Panc1 (cell line): ENCODE measurements around the gene HOXB3.

ENCODE experiments used
- POLR2AphosphoS5 ChIP-seq: IDR thresholded peaks from 2 replicates; pipeline ENCODE4 v1.6.1; 2012; ENCODE audit warnings: mild to moderate bottlenecking, low read depth, low read length, moderate library complexity
- TF ChIP-seq, protein P1 (sequence below): fragments of 450-650 bp; IDR thresholded peaks from 2 replicates; pipeline ENCODE4 v1.5.1; 2017; ENCODE audit warnings: mild to moderate bottlenecking
- TF ChIP-seq, protein P2 (sequence below), 2 experiments: IDR thresholded peaks; 2 replicates each; pipeline ENCODE4 v1.6.1; 2011 to 2012; ENCODE audit warnings: low read depth in 2 of 2, control low read depth in 1 of 2, low read length in 1 of 2, mild to moderate bottlenecking in 1 of 2, moderate library complexity in 1 of 2; ENCODE audit not compliant: insufficient read depth in 1 of 2

GRCh38 chr17:48528153-48528935, 61.7 kb downstream of the HOXB3 start:
- TF ChIP-seq, protein P1, sequence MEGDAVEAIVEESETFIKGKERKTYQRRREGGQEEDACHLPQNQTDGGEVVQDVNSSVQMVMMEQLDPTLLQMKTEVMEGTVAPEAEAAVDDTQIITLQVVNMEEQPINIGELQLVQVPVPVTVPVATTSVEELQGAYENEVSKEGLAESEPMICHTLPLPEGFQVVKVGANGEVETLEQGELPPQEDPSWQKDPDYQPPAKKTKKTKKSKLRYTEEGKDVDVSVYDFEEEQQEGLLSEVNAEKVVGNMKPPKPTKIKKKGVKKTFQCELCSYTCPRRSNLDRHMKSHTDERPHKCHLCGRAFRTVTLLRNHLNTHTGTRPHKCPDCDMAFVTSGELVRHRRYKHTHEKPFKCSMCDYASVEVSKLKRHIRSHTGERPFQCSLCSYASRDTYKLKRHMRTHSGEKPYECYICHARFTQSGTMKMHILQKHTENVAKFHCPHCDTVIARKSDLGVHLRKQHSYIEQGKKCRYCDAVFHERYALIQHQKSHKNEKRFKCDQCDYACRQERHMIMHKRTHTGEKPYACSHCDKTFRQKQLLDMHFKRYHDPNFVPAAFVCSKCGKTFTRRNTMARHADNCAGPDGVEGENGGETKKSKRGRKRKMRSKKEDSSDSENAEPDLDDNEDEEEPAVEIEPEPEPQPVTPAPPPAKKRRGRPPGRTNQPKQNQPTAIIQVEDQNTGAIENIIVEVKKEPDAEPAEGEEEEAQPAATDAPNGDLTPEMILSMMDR, result no peak
- TF ChIP-seq POLR2AphosphoS5, result no peak
- TF ChIP-seq, protein P2, sequence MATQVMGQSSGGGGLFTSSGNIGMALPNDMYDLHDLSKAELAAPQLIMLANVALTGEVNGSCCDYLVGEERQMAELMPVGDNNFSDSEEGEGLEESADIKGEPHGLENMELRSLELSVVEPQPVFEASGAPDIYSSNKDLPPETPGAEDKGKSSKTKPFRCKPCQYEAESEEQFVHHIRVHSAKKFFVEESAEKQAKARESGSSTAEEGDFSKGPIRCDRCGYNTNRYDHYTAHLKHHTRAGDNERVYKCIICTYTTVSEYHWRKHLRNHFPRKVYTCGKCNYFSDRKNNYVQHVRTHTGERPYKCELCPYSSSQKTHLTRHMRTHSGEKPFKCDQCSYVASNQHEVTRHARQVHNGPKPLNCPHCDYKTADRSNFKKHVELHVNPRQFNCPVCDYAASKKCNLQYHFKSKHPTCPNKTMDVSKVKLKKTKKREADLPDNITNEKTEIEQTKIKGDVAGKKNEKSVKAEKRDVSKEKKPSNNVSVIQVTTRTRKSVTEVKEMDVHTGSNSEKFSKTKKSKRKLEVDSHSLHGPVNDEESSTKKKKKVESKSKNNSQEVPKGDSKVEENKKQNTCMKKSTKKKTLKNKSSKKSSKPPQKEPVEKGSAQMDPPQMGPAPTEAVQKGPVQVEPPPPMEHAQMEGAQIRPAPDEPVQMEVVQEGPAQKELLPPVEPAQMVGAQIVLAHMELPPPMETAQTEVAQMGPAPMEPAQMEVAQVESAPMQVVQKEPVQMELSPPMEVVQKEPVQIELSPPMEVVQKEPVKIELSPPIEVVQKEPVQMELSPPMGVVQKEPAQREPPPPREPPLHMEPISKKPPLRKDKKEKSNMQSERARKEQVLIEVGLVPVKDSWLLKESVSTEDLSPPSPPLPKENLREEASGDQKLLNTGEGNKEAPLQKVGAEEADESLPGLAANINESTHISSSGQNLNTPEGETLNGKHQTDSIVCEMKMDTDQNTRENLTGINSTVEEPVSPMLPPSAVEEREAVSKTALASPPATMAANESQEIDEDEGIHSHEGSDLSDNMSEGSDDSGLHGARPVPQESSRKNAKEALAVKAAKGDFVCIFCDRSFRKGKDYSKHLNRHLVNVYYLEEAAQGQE (IDR thresholded peaks at IDR 0.05; ENCODE audit: insufficient read depth in 1 of 2, low read depth in 2 of 2, low read length in 1 of 2), result no peak
